ENCODE measurements around the gene MOB2. TPM values are rescaled to one million over a fixed set of nuclear protein-coding genes. Genes with fewer than 3 reads are reported as not detected.

The MOB2 gene
- total RNA-seq, 4 donors from 2014 or later: 27.3 to 64.9 (median 34.1) TPM

- ATAC-seq (ENCODE audit: low FRiP score): no peak
- no peak for DNase-seq (ENCODE audit: low spot score)
- TF ChIP-seq CTCF (IDR thresholded peaks at IDR 0.05): no peak
Measured at GRCh38 chr11:1459219-1459575, 27.4 kb downstream of the MOB2 start.

GRCh38 chr11:1458340-1459218 is 28.0 kb downstream of the MOB2 start:
- DNase-seq (ENCODE audit: low spot score): no peak
- ATAC-seq (ENCODE audit: low FRiP score): peak; percentile 45
- TF ChIP-seq CTCF (IDR thresholded peaks at IDR 0.05): no peak

- TF ChIP-seq CTCF (IDR thresholded peaks at IDR 0.05): no peak
- ATAC-seq (ENCODE audit: low FRiP score) (no peak), DNase-seq (ENCODE audit: low spot score) (no peak)
Measured at GRCh38 chr11:1457856-1458255, 28.7 kb downstream of the MOB2 start.

GRCh38 chr11:1457326-1457680 is 29.3 kb downstream of the MOB2 start:
- ATAC-seq (ENCODE audit: low FRiP score): no peak
- DNase-seq (ENCODE audit: low spot score): no peak
- no peak for TF ChIP-seq CTCF (IDR thresholded peaks at IDR 0.05)

- ATAC-seq (ENCODE audit: low FRiP score) (no peak), DNase-seq (ENCODE audit: low spot score) (no peak)
- TF ChIP-seq CTCF (IDR thresholded peaks at IDR 0.05): no peak
Measured at GRCh38 chr11:1456596-1457325, 29.8 kb downstream of the MOB2 start.

- no peak for ATAC-seq (ENCODE audit: low FRiP score)
- DNase-seq (ENCODE audit: low spot score): no peak
- TF ChIP-seq CTCF (IDR thresholded peaks at IDR 0.05): no peak
Measured at GRCh38 chr11:1456176-1456575, 30.4 kb downstream of the MOB2 start.

- ATAC-seq (ENCODE audit: low FRiP score) (no peak), DNase-seq (ENCODE audit: low spot score) (no peak)
- no peak for TF ChIP-seq CTCF (IDR thresholded peaks at IDR 0.05)
Measured at GRCh38 chr11:1455763-1456060, 30.9 kb downstream of the MOB2 start.
